Stomach (tissue), 4 donors: Measurements from ENCODE around the gene SH3TC1.

Source experiments
- CTCF ChIP-seq, 7 experiments: fragments of 450-650 bp in 4 of 7; fragments of 200-600 bp in 3 of 7; sonication (generic) in 3 of 7; IDR thresholded peaks; one replicate each; pipeline ENCODE4 v1.5.1; 2016 to 2019; ENCODE audit warnings: antibody characterized with exemption in 7 of 7, control low read depth in 2 of 7, mild to moderate bottlenecking in 1 of 7
- EP300 ChIP-seq: sonication (generic); formaldehyde crosslinking; IDR thresholded peaks from one replicate; pipeline ENCODE4 v1.6.1; 2017; ENCODE audit warnings: antibody characterized with exemption
- POLR2A ChIP-seq, 4 donors: fragments of 450-650 bp; IDR thresholded peaks; one replicate each; pipeline ENCODE4 v1.6.1; 2016; ENCODE audit warnings: antibody characterized with exemption in 4 of 4, control low read depth in 2 of 4, mild to moderate bottlenecking in 1 of 4, moderate library complexity in 1 of 4
- POLR2AphosphoS5 ChIP-seq, 3 donors: sonication (generic); formaldehyde crosslinking; IDR thresholded peaks; one replicate each; pipeline ENCODE4 v1.6.1; 2016; ENCODE audit warnings: antibody characterized with exemption in 3 of 3

GRCh38 chr4:8260656-8261111, 61.6 kb downstream of the SH3TC1 start:
- peak in 1 of 3 donors; percentile 51 for TF ChIP-seq POLR2AphosphoS5 (IDR thresholded peaks at IDR 0.05)
- no peak for TF ChIP-seq POLR2A (IDR thresholded peaks at IDR 0.05)
- TF ChIP-seq CTCF (IDR thresholded peaks at IDR 0.05): no peak
- no peak for TF ChIP-seq EP300
